Activated B cell treated with CpG ODN at 0.5 μM for 24 hours (primary cell): Measurements from ENCODE around the gene SUPT6H. TPM values are rescaled to one million over a fixed set of nuclear protein-coding genes. Genes with fewer than 3 reads are reported as not detected.

ENCODE experiments used
- ATAC-seq: fragments of 200-7000 bp; cut with Tn5 transposase; one replicate; pipeline ENCODE4 v1.10.0; 2021; ENCODE audit warnings: low read depth, mild to moderate bottlenecking, moderate library complexity
- CTCF ChIA-PET: fragments of 350-600 bp; sonication (Branson Sonifier 250); formaldehyde crosslinking; loops from one replicate; lab custom pipeline; 2021; ENCODE audit warnings: antibody characterized with exemption; lab: Charles Lee
- POLR2A ChIA-PET: fragments of 350-600 bp; sonication (Branson Sonifier 250); formaldehyde crosslinking; loops from one replicate; lab custom pipeline; 2021; ENCODE audit warnings: antibody characterized with exemption; lab: Charles Lee
- DNase-seq: peaks from one replicate; pipeline ENCODE4 v3.0.0; 2022
- H3K27ac Mint-ChIP-seq: one replicate; pipeline ENCODE4 v1.8.0; 2020; ENCODE audit warnings: mixed read lengths
- H3K27me3 Mint-ChIP-seq: one replicate; pipeline ENCODE4 v1.8.0; 2021; ENCODE audit warnings: mixed read lengths
- H3K36me3 Mint-ChIP-seq: one replicate; pipeline ENCODE4 v1.8.0; 2021; ENCODE audit warnings: low read depth, mixed read lengths
- H3K4me1 Mint-ChIP-seq: one replicate; pipeline ENCODE4 v1.8.0; 2021; ENCODE audit warnings: mixed read lengths
- H3K4me3 Mint-ChIP-seq: one replicate; pipeline ENCODE4 v1.8.0; 2020; ENCODE audit warnings: mild to moderate bottlenecking, mixed read lengths
- H3K9me3 Mint-ChIP-seq: one replicate; pipeline ENCODE4 v1.8.0; 2020; ENCODE audit warnings: mixed read lengths
- CTCF ChIP-seq: fragments of 200-600 bp; IDR thresholded peaks from one replicate; pipeline ENCODE4 v1.8.0; 2022; ENCODE audit warnings: antibody characterized with exemption, mild to moderate bottlenecking
- intact Hi-C: fragments of 100-400 bp; cut with micrococcal nuclease; formaldehyde crosslinking; loops from one replicate; pipeline ENCODE4 v1.15.1; 2024
- total RNA-seq: library from RNA; stranded (reverse); gene quantifications from 2 replicates; pipeline ENCODE4 v1.2.3, GENCODE V29; 2022

Gene SUPT6H
- total RNA-seq, 1 donor from 2014 or later: 92.4 TPM

DNA sequence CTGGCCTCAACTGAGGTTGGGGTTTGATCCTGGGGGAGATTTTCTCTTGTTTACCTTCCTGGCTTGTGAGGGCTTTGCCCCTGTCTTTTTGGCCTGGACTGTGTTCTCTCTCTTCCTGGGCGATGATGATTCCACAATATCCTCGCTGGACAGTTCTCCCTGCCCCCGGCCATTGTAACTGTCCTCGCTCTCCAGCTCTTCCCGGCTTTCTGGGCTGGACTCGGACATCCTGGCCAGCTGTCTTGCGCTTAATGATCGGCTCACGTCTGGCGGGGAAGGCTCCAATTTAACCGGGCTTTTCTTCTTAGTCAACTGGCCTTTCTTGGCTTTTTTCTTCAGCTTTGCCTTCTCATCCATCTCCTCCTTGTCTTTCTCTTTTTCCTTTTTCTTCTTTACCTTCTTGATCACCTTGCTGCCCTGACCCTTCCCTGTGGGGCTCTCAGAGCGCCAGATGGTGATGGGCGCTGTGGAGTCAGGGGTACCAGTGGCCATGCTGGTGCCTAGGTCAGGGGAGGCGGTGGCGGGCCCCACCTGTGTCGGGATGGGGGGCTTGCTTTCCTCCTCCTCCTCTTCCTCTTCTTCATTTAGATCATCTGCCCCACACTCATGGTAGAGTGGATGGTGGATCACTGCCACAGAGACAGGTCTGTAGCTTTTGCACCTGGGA, 41.7 kb downstream of the SUPT6H start:
- no peak overlapping the region for H3K27ac Mint-ChIP-seq
- DNase-seq (no peak), ATAC-seq (no peak)
- CTCF ChIA-PET: interaction anchor here (1.1 kb wide), 1 partner anchor 60 kb away, joined by 4 read pairs; no protein-coding TSS in a partner anchor
- no peaks in the 10 kb centered on the region for H3K9me3 Mint-ChIP-seq
- no peak for TF ChIP-seq CTCF
- no peak overlapping the region for H3K4me3 Mint-ChIP-seq
- H3K36me3 Mint-ChIP-seq: peaks cover 66% of the 10 kb centered on the region
- POLR2A ChIA-PET: interaction anchor here (0.7 kb wide), 1 partner anchor 203 kb away, joined by 3 read pairs; no protein-coding TSS in a partner anchor
- H3K27me3 Mint-ChIP-seq: no peaks in the 10 kb centered on the region
- intact Hi-C loops: no loop called here
- H3K4me1 Mint-ChIP-seq: no peaks in the 10 kb centered on the region

DNA sequence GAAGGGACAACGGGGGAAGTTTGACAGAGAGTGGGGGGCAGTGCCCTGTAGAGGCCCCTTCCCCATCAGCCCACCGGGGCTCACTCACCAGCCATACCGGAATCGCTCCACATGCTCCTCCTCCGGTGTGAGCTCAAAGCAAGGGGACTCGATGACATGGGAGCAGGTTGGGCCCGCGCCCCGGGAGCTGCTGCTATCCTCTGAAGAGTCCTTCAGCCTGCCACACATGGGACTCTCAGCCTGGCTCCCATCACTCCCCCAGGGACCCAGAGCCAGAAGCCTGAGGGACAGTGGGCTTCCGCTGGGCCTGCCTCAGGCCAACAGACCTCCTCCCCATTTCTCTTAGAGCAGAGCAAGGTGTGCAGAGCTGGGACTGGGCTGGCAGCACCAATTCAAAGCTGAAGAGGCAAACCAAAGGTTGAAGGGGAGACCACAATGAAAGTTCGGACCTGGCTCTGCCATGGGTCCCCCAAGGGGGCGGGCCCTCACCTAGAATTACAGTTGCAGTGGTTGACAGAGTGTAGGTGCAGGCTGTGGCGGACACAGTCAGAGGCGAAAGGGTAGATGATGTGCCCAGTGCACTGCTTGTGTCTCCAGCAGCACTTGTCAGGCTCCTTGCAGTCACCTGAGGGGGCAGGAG, 42.3 kb downstream of the SUPT6H start:
- H3K4me1 Mint-ChIP-seq: no peaks in the 10 kb centered on the region
- no peak overlapping the region for H3K4me3 Mint-ChIP-seq
- ChIA-PET POLR2A (interaction anchor here (0.7 kb wide), 1 partner anchor 204 kb away, joined by 3 read pairs; no protein-coding TSS in a partner anchor), CTCF (interaction anchor here (1.1 to 1.2 kb wide), 2 partner anchors 59 to 60 kb away, joined by 4 read pairs; no protein-coding TSS in a partner anchor)
- ATAC-seq: no peak
- DNase-seq: no peak
- no peak for TF ChIP-seq CTCF
- peaks cover 59% of the 10 kb centered on the region for H3K36me3 Mint-ChIP-seq
- intact Hi-C loops: no loop called here
- H3K27ac Mint-ChIP-seq: no peak overlapping the region
- H3K9me3 Mint-ChIP-seq: no peaks in the 10 kb centered on the region
- no peaks in the 10 kb centered on the region for H3K27me3 Mint-ChIP-seq

DNA sequence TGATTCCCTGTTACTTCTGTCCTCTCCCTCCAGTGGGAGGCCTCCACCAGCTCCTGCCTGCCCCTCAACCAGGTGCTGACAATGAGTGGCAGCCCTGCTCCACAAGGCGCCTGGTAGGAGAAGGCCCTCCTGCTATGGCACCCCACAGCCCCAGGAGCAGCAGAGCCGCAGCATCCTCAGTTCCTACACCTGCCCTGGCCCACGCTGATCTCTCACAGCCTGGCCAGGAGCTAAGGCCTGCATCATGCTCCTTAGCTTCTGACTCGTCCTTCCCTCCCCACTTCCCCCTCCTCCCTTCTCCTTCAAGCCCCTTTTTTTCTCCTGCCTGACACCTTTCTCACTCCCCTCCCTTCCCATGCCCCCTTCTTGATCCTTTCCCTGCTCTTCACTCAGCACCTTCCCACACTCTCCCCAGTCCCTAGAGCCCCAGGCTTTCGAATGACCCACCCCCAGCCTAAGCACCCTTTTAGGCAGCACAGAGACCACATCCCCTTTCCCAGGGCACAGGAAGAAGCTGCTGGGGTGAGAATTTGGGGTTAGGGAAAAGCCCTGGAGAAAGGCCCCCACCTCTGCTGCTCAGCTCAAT, 43.2 kb downstream of the SUPT6H start:
- intact Hi-C loops: no loop called here
- DNase-seq (no peak), ATAC-seq (no peak)
- Mint-ChIP-seq H3K9me3 (no peaks in the 10 kb centered on the region), H3K27me3 (no peaks in the 10 kb centered on the region), H3K36me3 (peaks cover 51% of the 10 kb centered on the region), H3K4me1 (peaks cover 2% of the 10 kb centered on the region), H3K27ac (no peak overlapping the region), H3K4me3 (no peak overlapping the region)
- TF ChIP-seq CTCF: no peak
- POLR2A ChIA-PET: interaction anchor here (0.6 kb wide), 1 partner anchor 59 kb away, joined by 13 read pairs; no protein-coding TSS in a partner anchor
- CTCF ChIA-PET: interaction anchor here (1.2 kb wide), 1 partner anchor 59 kb away, joined by 4 read pairs; no protein-coding TSS in a partner anchor

- Mint-ChIP-seq H3K4me1 (peaks cover 7% of the 10 kb centered on the region), H3K36me3 (peaks cover 44% of the 10 kb centered on the region), H3K27me3 (no peaks in the 10 kb centered on the region), H3K9me3 (no peaks in the 10 kb centered on the region), H3K27ac (no peak overlapping the region), H3K4me3 (no peak overlapping the region)
- DNase-seq (no peak), ATAC-seq (no peak)
- ChIA-PET POLR2A (interaction anchor here (1.3 kb wide), 1 partner anchor 14 kb away, joined by 3 read pairs; the partner anchor contains the start of gene RPL23A), CTCF (interaction anchor here (0.6 kb wide), 1 partner anchor 59 kb away, joined by 3 read pairs; no protein-coding TSS in a partner anchor)
- no peak for TF ChIP-seq CTCF
- intact Hi-C loops: no loop called here
Measured at GRCh38 chr17:28705728-28706334, 43.8 kb downstream of the SUPT6H start.
